ENCODE results near the gene AGMO. TPM values are rescaled to one million over a fixed set of nuclear protein-coding genes. Genes with fewer than 3 reads are reported as not detected.

Gene AGMO
- total RNA-seq, 1 experiment from 2014 or later, result 0.77 TPM

GRCh38 chr7:15471669-15471950 is 90.2 kb downstream of the AGMO start:
- no peak for ATAC-seq
- DNase-seq (ENCODE audit: low spot score), result no peak
- Mint-ChIP-seq H3K4me3 (no peak overlapping the region), H3K9me3 (no peaks in the 10 kb centered on the region), H3K4me1 (no peaks in the 10 kb centered on the region), H3K27me3 (ENCODE audit: low read depth) (no peaks in the 10 kb centered on the region; the same call in 1 of the 2 replicates), H3K27ac (no peak overlapping the region), H3K36me3 (no peaks in the 10 kb centered on the region)
- TF ChIP-seq USF2 (CRISPR knock-in tag; IDR thresholded peaks at IDR 0.05), result no peak
- TF ChIP-seq CREB1 (CRISPR knock-in tag; IDR thresholded peaks at IDR 0.05), result no peak
- no peak for TF ChIP-seq NFATC4 (CRISPR knock-in tag; IDR thresholded peaks at IDR 0.05)
- TF ChIP-seq OVOL2 (CRISPR knock-in tag; IDR thresholded peaks at IDR 0.05; ENCODE audit: borderline replicate concordance), result no peak
- TF ChIP-seq ELF4 (CRISPR knock-in tag; IDR thresholded peaks at IDR 0.05; ENCODE audit: low read depth), result no peak
- TF ChIP-seq ATF1 (CRISPR knock-in tag; IDR thresholded peaks at IDR 0.05), result no peak
- no peak for TF ChIP-seq ZNF121 (CRISPR knock-in tag; IDR thresholded peaks at IDR 0.05)
- TF ChIP-seq CBFB (CRISPR knock-in tag; IDR thresholded peaks at IDR 0.05; ENCODE audit: low read depth), result no peak
- TF ChIP-seq PREB (CRISPR knock-in tag; IDR thresholded peaks at IDR 0.05; ENCODE audit: borderline replicate concordance), result no peak
- TF ChIP-seq ERG (CRISPR knock-in tag; IDR thresholded peaks at IDR 0.05), result no peak
- TF ChIP-seq ZBTB43 (CRISPR knock-in tag; IDR thresholded peaks at IDR 0.05), result no peak
- TF ChIP-seq ARID4B (CRISPR knock-in tag; IDR thresholded peaks at IDR 0.05; ENCODE audit: borderline replicate concordance), result no peak
- TF ChIP-seq ZNF532 (CRISPR knock-in tag; IDR thresholded peaks at IDR 0.05; ENCODE audit: borderline replicate concordance), result no peak
- no peak for TF ChIP-seq TEAD4 (CRISPR knock-in tag; IDR thresholded peaks at IDR 0.05)
- no peak for TF ChIP-seq USF1 (CRISPR knock-in tag; IDR thresholded peaks at IDR 0.05)
- no peak for TF ChIP-seq GTF2I (CRISPR knock-in tag; conservative IDR thresholded peaks at IDR 0.05)
- no peak for TF ChIP-seq ZNF263 (CRISPR knock-in tag; IDR thresholded peaks at IDR 0.05; ENCODE audit: low read depth)
- TF ChIP-seq AR (CRISPR knock-in tag; IDR thresholded peaks at IDR 0.05), result no peak
- TF ChIP-seq JUN (CRISPR knock-in tag; IDR thresholded peaks at IDR 0.05), result no peak
- CTCF ChIA-PET, result no interaction called here
- POLR2A ChIA-PET, result no interaction called here
